A673 (cell line): Measurements from ENCODE around the gene SBF2. TPM values are rescaled to one million over a fixed set of nuclear protein-coding genes. Genes with fewer than 3 reads are reported as not detected.

Source experiments
- BruUV-seq: library from RNA; stranded (reverse); fragments of 400-500 nt; replicated peaks from 2 replicates; lab custom pipeline; 2021; lab: Mats Ljungman, UMichigan
- CTCF ChIA-PET: fragments of 300-600 bp; sonication (Branson Sonifier 250); formaldehyde crosslinking; loops from one replicate; lab custom pipeline; 2022; ENCODE audit warnings: antibody characterized with exemption; lab: Charles Lee
- POLR2A ChIA-PET: fragments of 300-600 bp; sonication (Branson Sonifier 250); formaldehyde crosslinking; loops from one replicate; lab custom pipeline; 2022; ENCODE audit warnings: antibody characterized with exemption; ENCODE audit not compliant: low non-redundant PET; lab: Charles Lee
- DNase-seq: peaks from one replicate; pipeline ENCODE4 v3.0.0-alpha.2; 2015; ENCODE audit warnings: low spot score
- H3K27ac ChIP-seq: fragments of 200-600 bp; sonication (generic); 2 replicates; pipeline ENCODE4 v1.5.1; 2016; ENCODE audit warnings: mixed run types, low read depth, mild to moderate bottlenecking, mixed read lengths, antibody characterized with exemption, low read length; ENCODE audit not compliant: poor library complexity, severe bottlenecking
- H3K27me3 ChIP-seq: fragments of 200-600 bp; sonication (generic); replicated peaks from 2 replicates; pipeline ENCODE4 v1.6.1; 2017; ENCODE audit warnings: mixed run types, low read depth, mild to moderate bottlenecking, mixed read lengths, antibody characterized with exemption, low read length; ENCODE audit not compliant: insufficient read depth, poor library complexity
- H3K36me3 ChIP-seq: fragments of 200-600 bp; sonication (generic); 2 replicates; pipeline ENCODE4 v1.6.1; 2016; ENCODE audit warnings: mixed run types, mild to moderate bottlenecking, mixed read lengths, antibody characterized with exemption, low read length; ENCODE audit not compliant: insufficient read depth, poor library complexity, severe bottlenecking
- H3K4me1 ChIP-seq: fragments of 200-600 bp; sonication (generic); 2 replicates; pipeline ENCODE4 v1.6.1; 2017; ENCODE audit warnings: mixed run types, mild to moderate bottlenecking, mixed read lengths, antibody characterized with exemption, low read length; ENCODE audit not compliant: insufficient read depth, poor library complexity, severe bottlenecking
- H3K4me3 ChIP-seq: fragments of 200-600 bp; sonication (generic); 2 replicates; pipeline ENCODE4 v1.5.1; 2016; ENCODE audit warnings: low read depth, mixed run types, mild to moderate bottlenecking, mixed read lengths, low read length; ENCODE audit not compliant: poor library complexity, severe bottlenecking
- H3K9me3 ChIP-seq: fragments of 200-600 bp; sonication (generic); 2 replicates; pipeline ENCODE4 v1.6.1; 2016; ENCODE audit warnings: mixed run types, low read depth, mild to moderate bottlenecking, mixed read lengths, antibody characterized with exemption, low read length; ENCODE audit not compliant: poor library complexity, severe bottlenecking
- CTCF ChIP-seq: fragments of 300-800, 200-600 bp; sonication (generic); conservative IDR thresholded peaks from 2 replicates; pipeline ENCODE4 v1.5.1; 2017; ENCODE audit warnings: low read depth, mild to moderate bottlenecking, antibody characterized with exemption, low read length, moderate library complexity, mixed read lengths
- EZH2 ChIP-seq: fragments of 200-600 bp; sonication (generic); IDR thresholded peaks from 2 replicates; pipeline ENCODE4 v1.6.1; 2017; ENCODE audit warnings: borderline replicate concordance, low read depth, mild to moderate bottlenecking, mixed read lengths, antibody characterized with exemption, low read length; ENCODE audit not compliant: poor library complexity, severe bottlenecking
- intact Hi-C: fragments of 100-400 bp; cut with micrococcal nuclease; formaldehyde crosslinking; loops from one replicate; pipeline ENCODE4 v1.10.0; 2022; ENCODE audit not compliant: unreplicated experiment
- total RNA-seq: library from RNA; stranded (reverse); gene quantifications from 2 replicates; pipeline ENCODE4 v1.2.3, GENCODE V29; 2021

SBF2 gene
- total RNA-seq, 1 experiment from 2014 or later, result 31.8 TPM

- ChIA-PET CTCF (no interaction called here), POLR2A (no interaction called here)
- Histone ChIP-seq H3K4me3 (no peak overlapping the region), H3K9me3 (no peaks in the 10 kb centered on the region), H3K4me1 (peaks cover 12% of the 10 kb centered on the region), H3K36me3 (no peaks in the 10 kb centered on the region), H3K27ac (no peak overlapping the region), H3K27me3 (no peaks in the 10 kb centered on the region)
- intact Hi-C loops, result loop anchor here (5.0 kb wide), 1 partner anchor 417 kb away; no protein-coding TSS in a partner anchor
- no peak for DNase-seq
- BruUV-seq, result no TSS peak
- TF ChIP-seq CTCF, result no peak
- TF ChIP-seq EZH2, result no peak
Measured at GRCh38 chr11:10319702-10320558, 25.9 kb upstream of the SBF2 start.

GRCh38 chr11:10318527-10318802 is 24.4 kb upstream of the SBF2 start:
- intact Hi-C loops, result no loop called here
- no peak for TF ChIP-seq CTCF
- TF ChIP-seq EZH2, result no peak
- ChIA-PET CTCF (interaction anchor here (0.6 kb wide), 1 partner anchor 335 kb away, joined by 3 read pairs; no protein-coding TSS in a partner anchor), POLR2A (no interaction called here)
- Histone ChIP-seq H3K27ac (no peak overlapping the region), H3K9me3 (no peaks in the 10 kb centered on the region), H3K36me3 (no peaks in the 10 kb centered on the region), H3K4me3 (no peak overlapping the region), H3K4me1 (peaks cover 8% of the 10 kb centered on the region), H3K27me3 (no peaks in the 10 kb centered on the region)
- DNase-seq, result no peak
- BruUV-seq, result no TSS peak

DNA sequence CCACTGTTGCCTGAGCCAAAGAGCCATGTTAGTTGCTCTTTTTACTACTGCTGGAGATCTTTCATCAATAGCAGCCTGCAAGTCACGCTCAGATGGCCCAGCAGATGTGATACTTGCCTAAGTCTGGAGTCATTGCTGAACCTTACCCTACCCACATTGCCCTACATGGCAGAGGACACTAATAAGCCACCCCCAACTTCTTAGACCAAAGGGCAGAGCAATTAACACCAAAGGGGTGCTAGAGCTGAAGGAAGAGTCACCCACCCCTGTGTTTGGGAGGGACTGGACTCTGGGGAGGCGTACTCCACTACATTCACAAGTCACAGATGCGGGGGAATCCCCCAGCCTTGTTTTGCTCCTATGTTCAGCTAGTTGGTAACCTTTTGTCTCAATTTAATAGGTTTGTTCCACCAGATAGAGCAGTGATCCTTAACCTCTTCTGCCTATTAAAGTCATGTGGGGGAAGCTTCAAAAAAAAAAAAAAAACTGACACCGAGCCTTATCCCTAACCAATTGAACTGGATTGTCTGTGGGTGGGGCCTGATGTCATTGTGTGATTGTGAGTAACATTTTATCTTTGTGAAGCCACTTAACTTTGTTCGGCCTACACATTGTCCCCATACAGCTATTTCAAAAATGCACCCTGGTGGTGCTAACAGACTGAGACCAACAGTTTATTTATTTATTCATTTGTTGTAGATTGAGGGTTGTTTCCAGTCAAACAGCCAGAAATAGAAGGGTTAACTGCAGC is 23.9 kb upstream of the SBF2 start:
- H3K27me3 ChIP-seq, result no peaks in the 10 kb centered on the region
- ChIA-PET CTCF (interaction anchor here (0.5 to 0.6 kb wide), 3 partner anchors 14 to 377 kb away, joined by 3 to 4 read pairs (median 3); no protein-coding TSS in a partner anchor), POLR2A (no interaction called here)
- no peak overlapping the region for H3K27ac ChIP-seq
- no TSS peak for BruUV-seq
- no peaks in the 10 kb centered on the region for H3K9me3 ChIP-seq
- no peak overlapping the region for H3K4me3 ChIP-seq
- H3K36me3 ChIP-seq, result no peaks in the 10 kb centered on the region
- no peak for DNase-seq
- intact Hi-C loops, result no loop called here
- H3K4me1 ChIP-seq, result peaks cover 5% of the 10 kb centered on the region
- no peak for TF ChIP-seq EZH2
- TF ChIP-seq CTCF, result no peak
